Upper lobe of right lung (tissue), 1 donor: Measurements from ENCODE around the gene LRRD1. TPM values are rescaled to one million over a fixed set of nuclear protein-coding genes. Genes with fewer than 3 reads are reported as not detected.
"Not testable (repeated sequence)": the region's sequence is repeated elsewhere in the genome, so short reads cannot be mapped to it uniquely, and the experiment has no call there.

ENCODE experiments used
- ATAC-seq: fragments of 200-7000 bp; cut with Tn5 transposase; one replicate; pipeline ENCODE4 v1.9.1; 2020; ENCODE audit warnings: mild to moderate bottlenecking, moderate library complexity
- DNase-seq: peaks from one replicate; pipeline ENCODE4 v3.0.0-alpha.2; 2020
- H3K27ac ChIP-seq: fragments of 200-600 bp; one replicate; pipeline ENCODE4 v1.8.0; 2022
- H3K27me3 ChIP-seq: fragments of 200-600 bp; one replicate; pipeline ENCODE4 v1.8.0; 2022; ENCODE audit warnings: mild to moderate bottlenecking
- H3K36me3 ChIP-seq: fragments of 200-600 bp; one replicate; pipeline ENCODE4 v1.8.0; 2022
- H3K4me1 ChIP-seq: fragments of 200-600 bp; one replicate; pipeline ENCODE4 v1.8.0; 2022
- H3K4me3 ChIP-seq: fragments of 200-600 bp; one replicate; pipeline ENCODE4 v1.8.0; 2022; ENCODE audit warnings: mild to moderate bottlenecking
- H3K9me3 ChIP-seq: fragments of 200-600 bp; one replicate; pipeline ENCODE4 v1.8.0; 2022
- intact Hi-C: fragments of 100-400 bp; cut with DNase I; formaldehyde crosslinking; loops from one replicate; pipeline ENCODE4 v1.11.0; 2022
- total RNA-seq: library from RNA; stranded (reverse); fragmentation: NEBNext Ultra II Directional; extraction: Animal tissue kit (Norgen Biotek cat#: 25700); gene quantifications from one replicate; pipeline ENCODE4 v1.2.1, GENCODE V29; 2021
- TF ChIP-seq, protein P1 (sequence below): fragments of 200-600 bp; IDR thresholded peaks from one replicate; pipeline ENCODE4 v1.8.0; 2022; ENCODE audit warnings: antibody characterized with exemption
- donor health status: DM: no; HTN: yes; CAD: no; lungs with severe emphysema.

Gene LRRD1
- total RNA-seq, 1 donor from 2014 or later = not detected

DNA sequence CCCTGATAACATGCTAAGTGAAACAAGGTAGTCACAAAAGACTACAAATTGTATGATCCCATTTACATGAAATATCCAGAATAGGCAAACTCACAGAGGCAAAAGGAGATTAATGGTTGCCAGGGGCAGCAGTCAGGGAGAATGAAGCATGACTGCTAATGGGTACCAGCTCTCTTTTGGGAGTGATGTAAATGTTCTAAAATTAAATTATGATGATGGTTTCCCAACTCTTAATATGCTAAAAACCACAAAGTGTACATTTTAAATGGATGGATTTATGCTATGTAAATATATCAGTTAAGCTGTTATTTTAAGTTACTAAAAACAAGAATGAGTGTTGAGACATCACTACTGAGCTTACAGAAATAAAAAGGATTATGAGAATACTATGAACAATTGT lies 57.3 kb downstream of the LRRD1 start:
- intact Hi-C loops = no loop called here
- Histone ChIP-seq H3K27me3 (no peaks in the 10 kb centered on the region), H3K4me3 (no peak overlapping the region), H3K27ac (no peak overlapping the region), H3K4me1 (no peaks in the 10 kb centered on the region), H3K9me3 (no peaks in the 10 kb centered on the region), H3K36me3 (peaks cover 84% of the 10 kb centered on the region)
- DNase-seq (no peak), ATAC-seq (no peak)
- TF ChIP-seq, protein P1, sequence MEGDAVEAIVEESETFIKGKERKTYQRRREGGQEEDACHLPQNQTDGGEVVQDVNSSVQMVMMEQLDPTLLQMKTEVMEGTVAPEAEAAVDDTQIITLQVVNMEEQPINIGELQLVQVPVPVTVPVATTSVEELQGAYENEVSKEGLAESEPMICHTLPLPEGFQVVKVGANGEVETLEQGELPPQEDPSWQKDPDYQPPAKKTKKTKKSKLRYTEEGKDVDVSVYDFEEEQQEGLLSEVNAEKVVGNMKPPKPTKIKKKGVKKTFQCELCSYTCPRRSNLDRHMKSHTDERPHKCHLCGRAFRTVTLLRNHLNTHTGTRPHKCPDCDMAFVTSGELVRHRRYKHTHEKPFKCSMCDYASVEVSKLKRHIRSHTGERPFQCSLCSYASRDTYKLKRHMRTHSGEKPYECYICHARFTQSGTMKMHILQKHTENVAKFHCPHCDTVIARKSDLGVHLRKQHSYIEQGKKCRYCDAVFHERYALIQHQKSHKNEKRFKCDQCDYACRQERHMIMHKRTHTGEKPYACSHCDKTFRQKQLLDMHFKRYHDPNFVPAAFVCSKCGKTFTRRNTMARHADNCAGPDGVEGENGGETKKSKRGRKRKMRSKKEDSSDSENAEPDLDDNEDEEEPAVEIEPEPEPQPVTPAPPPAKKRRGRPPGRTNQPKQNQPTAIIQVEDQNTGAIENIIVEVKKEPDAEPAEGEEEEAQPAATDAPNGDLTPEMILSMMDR = no peak

GRCh38 chr7:92119213-92119759 lies 59.7 kb downstream of the LRRD1 start:
- intact Hi-C loops = no loop called here
- TF ChIP-seq, protein P1 = no peak
- Histone ChIP-seq H3K4me3 (no peak overlapping the region), H3K36me3 (peaks cover 85% of the 10 kb centered on the region), H3K9me3 (no peaks in the 10 kb centered on the region), H3K27me3 (no peaks in the 10 kb centered on the region), H3K27ac (no peak overlapping the region), H3K4me1 (no peaks in the 10 kb centered on the region)
- DNase-seq (no peak), ATAC-seq (peak; percentile 22)

GRCh38 chr7:92116949-92117348 lies 62.0 kb downstream of the LRRD1 start:
- TF ChIP-seq, protein P1 = no peak
- no peak for DNase-seq
- peaks cover 80% of the 10 kb centered on the region for H3K36me3 ChIP-seq
- no peaks in the 10 kb centered on the region for H3K9me3 ChIP-seq
- H3K4me1 ChIP-seq = no peaks in the 10 kb centered on the region
- intact Hi-C loops = no loop called here
- no peaks in the 10 kb centered on the region for H3K27me3 ChIP-seq
- no peak overlapping the region for H3K4me3 ChIP-seq
- no peak for ATAC-seq
- H3K27ac ChIP-seq = no peak overlapping the region

GRCh38 chr7:92115821-92116220 lies 63.1 kb downstream of the LRRD1 start:
- intact Hi-C loops = no loop called here
- DNase-seq (no peak), ATAC-seq (no peak)
- TF ChIP-seq, protein P1 = no peak
- H3K4me3 ChIP-seq = no peak overlapping the region
- no peaks in the 10 kb centered on the region for H3K4me1 ChIP-seq
- H3K27ac ChIP-seq = no peak overlapping the region
- no peaks in the 10 kb centered on the region for H3K27me3 ChIP-seq
- peaks cover 84% of the 10 kb centered on the region for H3K36me3 ChIP-seq
- no peaks in the 10 kb centered on the region for H3K9me3 ChIP-seq

- intact Hi-C loops = no loop called here
- Histone ChIP-seq H3K4me3 (no peak overlapping the region), H3K27ac (no peak overlapping the region), H3K27me3 (no peaks in the 10 kb centered on the region), H3K36me3 (peaks cover 89% of the 10 kb centered on the region), H3K4me1 (no peaks in the 10 kb centered on the region), H3K9me3 (no peaks in the 10 kb centered on the region)
- no peak for DNase-seq
- no peak for ATAC-seq
- TF ChIP-seq, protein P1 = no peak
These were observed 68.1 kb downstream of the LRRD1 start for GRCh38 chr7:92110857-92111256.

GRCh38 chr7:92108821-92109220 lies 70.1 kb downstream of the LRRD1 start:
- TF ChIP-seq, protein P1 = no peak
- no peak for DNase-seq
- ATAC-seq = no peak
- intact Hi-C loops = no loop called here
- peaks cover 82% of the 10 kb centered on the region for H3K36me3 ChIP-seq
- H3K4me1 ChIP-seq = no peaks in the 10 kb centered on the region
- H3K4me3 ChIP-seq = no peak overlapping the region
- H3K27ac ChIP-seq = no peak overlapping the region
- no peaks in the 10 kb centered on the region for H3K9me3 ChIP-seq
- H3K27me3 ChIP-seq = no peaks in the 10 kb centered on the region

- intact Hi-C loops, H3K27me3 ChIP-seq, H3K9me3 ChIP-seq, H3K4me1 ChIP-seq, DNase-seq, ATAC-seq, H3K4me3 ChIP-seq, H3K27ac ChIP-seq: not testable (repeated sequence)
- H3K36me3 ChIP-seq = peaks cover 87% of the 10 kb centered on the region
These were observed 76.1 kb downstream of the LRRD1 start for GRCh38 chr7:92102862-92103261.
